Nucleus accumbens (tissue), 56 donors: Measurements from ENCODE around the gene PDGFC.
"Not testable (repeated sequence)": the region's sequence is repeated elsewhere in the genome, so short reads cannot be mapped to it uniquely, and the experiment has no call there.

Source experiments
- DNase-seq, 56 donors: peaks; one replicate each; lab custom pipeline; 2025; lab: John Stamatoyannopoulos, UW

PDGFC gene

GRCh38 chr4:156923525-156923924 is 48.1 kb downstream of the PDGFC start:
- DNase-seq, result no peak

- peak in 1 of 56 donors; percentile 12 for DNase-seq
Observed at GRCh38 chr4:156915221-156915620, 56.4 kb downstream of the PDGFC start.

- no peak for DNase-seq
Observed at GRCh38 chr4:156913234-156913633, 58.4 kb downstream of the PDGFC start.

- DNase-seq, result no peak
Observed at GRCh38 chr4:156909010-156909409, 62.6 kb downstream of the PDGFC start.

GRCh38 chr4:156906325-156906724 is 65.3 kb downstream of the PDGFC start:
- no peak for DNase-seq

- no peak for DNase-seq
Observed at GRCh38 chr4:156901871-156902270, 69.7 kb downstream of the PDGFC start.

GRCh38 chr4:156898373-156899117 is 73.1 kb downstream of the PDGFC start:
- DNase-seq, result no peak

GRCh38 chr4:156896527-156896926 is 75.1 kb downstream of the PDGFC start:
- no peak for DNase-seq

- DNase-seq, result no peak
Observed at GRCh38 chr4:156894234-156894633, 77.4 kb downstream of the PDGFC start.

GRCh38 chr4:156892805-156893204 is 78.8 kb downstream of the PDGFC start:
- no peak for DNase-seq

- DNase-seq, result peak in 2 of 56 donors; percentile 2 to 3
Observed at GRCh38 chr4:156889616-156890594, 81.7 kb downstream of the PDGFC start.

GRCh38 chr4:156888762-156889161 is 82.8 kb downstream of the PDGFC start:
- no peak for DNase-seq

- DNase-seq, result no peak
Observed at GRCh38 chr4:156886481-156886880, 85.1 kb downstream of the PDGFC start.

GRCh38 chr4:156885374-156885773 is 86.2 kb downstream of the PDGFC start:
- DNase-seq, result no peak

GRCh38 chr4:156884183-156884582 is 87.4 kb downstream of the PDGFC start:
- DNase-seq, result no peak

GRCh38 chr4:156875704-156876103 is 95.9 kb downstream of the PDGFC start:
- DNase-seq, result no peak

GRCh38 chr4:156875055-156875454 is 96.5 kb downstream of the PDGFC start:
- no peak for DNase-seq

GRCh38 chr4:156873799-156874198 is 97.8 kb downstream of the PDGFC start:
- DNase-seq, result no peak

- DNase-seq, result no peak
Observed at GRCh38 chr4:156870861-156871260, 100.7 kb downstream of the PDGFC start.

GRCh38 chr4:156870131-156870530 is 101.5 kb downstream of the PDGFC start:
- DNase-seq, result no peak

GRCh38 chr4:156866088-156866487 is 105.5 kb downstream of the PDGFC start:
- not testable (repeated sequence) for DNase-seq

- no peak for DNase-seq
Observed at GRCh38 chr4:156865451-156865850, 106.1 kb downstream of the PDGFC start.
